ENCODE data around the gene MPST.

The MPST gene

GRCh38 chr22:37043209-37043827 is 23.8 kb downstream of the MPST start:
- H3K27ac ChIP-seq = no peak overlapping the region
- no peak for DNase-seq (ENCODE audit: low read depth, low spot score)

GRCh38 chr22:37043828-37044538 is 24.4 kb downstream of the MPST start:
- peak; percentile 34 for DNase-seq (ENCODE audit: low read depth, low spot score)
- peak overlapping the region; percentile 37 for H3K27ac ChIP-seq

DNA sequence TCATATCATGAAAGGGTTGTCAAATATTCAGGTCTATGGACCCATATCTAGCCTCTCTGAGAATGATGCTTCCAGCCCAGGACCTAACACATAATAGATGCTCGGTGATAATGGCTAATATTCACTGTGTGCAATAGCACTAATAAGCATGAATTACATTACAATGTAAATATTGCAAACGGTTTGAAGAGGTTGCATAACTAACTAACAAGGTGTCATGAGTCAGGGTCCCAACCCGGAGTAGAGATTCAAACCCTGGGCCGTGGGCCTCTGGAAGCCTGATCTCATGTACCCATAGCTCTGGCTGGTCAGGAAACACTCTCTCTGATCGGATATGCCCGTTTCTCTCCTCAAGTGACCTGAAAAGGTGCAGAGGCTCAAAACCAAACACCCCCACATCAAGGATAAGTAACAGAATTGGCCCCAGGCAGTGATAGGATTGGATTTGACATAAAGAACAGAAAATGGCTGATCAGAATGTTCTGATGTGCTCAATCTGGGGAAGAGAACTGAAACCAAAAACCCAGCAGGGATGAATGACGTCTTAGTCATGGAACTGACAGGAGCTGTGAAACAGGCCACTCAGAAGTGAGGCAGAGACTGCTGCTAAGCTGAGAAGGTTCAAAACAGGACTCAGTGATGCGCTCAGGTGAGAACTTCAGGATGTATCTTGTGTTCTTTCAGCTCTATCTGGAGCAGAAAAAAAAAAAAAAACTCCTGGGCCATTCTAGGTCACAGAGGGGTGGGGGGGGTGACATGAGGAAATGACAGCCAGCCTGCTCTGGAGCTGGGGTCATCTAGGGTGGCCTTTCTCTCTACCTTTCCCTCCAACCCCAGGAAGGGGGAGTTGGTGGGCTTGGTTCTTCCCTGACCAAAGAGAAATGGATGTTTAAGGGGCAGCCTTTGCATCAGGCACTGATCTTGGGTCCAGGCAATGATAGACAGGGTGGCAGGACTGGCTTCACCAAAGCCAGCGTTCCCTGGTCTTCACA is 25.4 kb downstream of the MPST start:
- peak overlapping the region; percentile 37 for H3K27ac ChIP-seq
- DNase-seq (ENCODE audit: low read depth, low spot score) = peak; percentile 14

DNA sequence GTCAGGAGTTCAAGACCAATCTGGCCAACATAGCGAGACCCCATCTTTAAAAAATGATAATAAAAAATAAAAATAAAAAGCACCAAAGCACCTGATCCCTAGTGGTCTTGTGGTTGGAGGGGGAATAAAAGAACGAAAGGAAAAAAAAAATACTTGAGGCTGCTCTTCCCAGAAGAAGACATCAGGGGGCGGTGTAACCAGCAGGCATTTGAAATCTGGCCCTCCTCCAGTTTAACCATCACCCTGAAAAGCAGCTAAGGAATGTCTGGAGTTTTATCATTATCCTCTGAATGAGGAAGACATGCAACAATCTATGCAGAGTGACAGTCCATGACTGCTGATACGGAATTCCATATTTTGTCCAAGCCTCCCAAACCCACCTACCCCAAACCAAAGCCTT is 26.4 kb downstream of the MPST start:
- H3K27ac ChIP-seq = no peak overlapping the region
- DNase-seq (ENCODE audit: low read depth, low spot score) = no peak

DNA sequence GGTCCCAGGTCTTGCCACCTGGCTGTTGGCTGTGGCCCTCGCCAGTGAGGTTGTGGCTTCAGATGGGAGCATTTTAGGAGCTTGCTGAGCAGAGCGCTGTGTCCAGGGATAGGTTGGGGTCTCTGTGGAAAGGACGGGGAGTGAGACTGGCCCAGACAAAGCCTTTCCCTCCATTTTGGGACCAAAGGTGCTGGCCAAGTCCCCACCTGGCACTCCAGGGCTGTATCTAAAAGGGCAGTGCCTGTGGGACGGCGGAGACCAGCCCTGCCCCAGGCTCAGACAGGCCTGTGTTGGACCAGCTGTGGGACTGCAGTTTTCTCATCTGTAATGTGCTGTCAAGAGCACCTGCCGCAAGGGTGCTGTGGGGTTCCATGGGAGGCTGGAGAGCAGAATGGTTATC is 27.0 kb downstream of the MPST start:
- DNase-seq (ENCODE audit: low read depth, low spot score) = no peak
- H3K27ac ChIP-seq = no peak overlapping the region

- no peak overlapping the region for H3K27ac ChIP-seq
- no peak for DNase-seq (ENCODE audit: low read depth, low spot score)
These were observed 27.5 kb downstream of the MPST start for GRCh38 chr22:37047006-37047405.

- no peak for DNase-seq (ENCODE audit: low read depth, low spot score)
- no peak overlapping the region for H3K27ac ChIP-seq
These were observed 28.6 kb downstream of the MPST start for GRCh38 chr22:37048133-37048532.

GRCh38 chr22:37049224-37049623 is 29.7 kb downstream of the MPST start:
- no peak for DNase-seq (ENCODE audit: low read depth, low spot score)

DNA sequence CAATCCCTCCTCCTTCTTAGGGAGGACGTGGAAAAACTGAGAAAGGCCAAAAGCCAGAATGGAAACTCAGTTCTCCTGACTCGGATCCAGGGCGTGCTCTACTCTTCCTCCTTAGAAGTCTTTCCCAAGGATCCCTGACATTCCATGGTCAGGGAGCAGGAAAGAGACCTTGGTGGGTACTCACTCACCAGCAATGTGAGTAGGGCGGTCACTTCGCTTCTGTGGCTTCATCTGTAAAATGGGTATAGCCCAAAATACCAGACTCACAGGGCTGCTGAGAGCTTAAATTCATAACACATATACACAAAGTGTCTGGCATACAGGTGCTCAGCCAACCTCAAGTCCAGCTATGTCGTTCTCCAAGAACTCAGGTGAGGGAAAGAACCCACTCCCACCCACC is 31.4 kb downstream of the MPST start:
- no peak overlapping the region for H3K27ac ChIP-seq
- DNase-seq (ENCODE audit: low read depth, low spot score) = no peak

More at GRCh38 chr22:37049224-37049623, 29.7 kb downstream of the MPST start:
- H3K27ac ChIP-seq = no peak overlapping the region

GRCh38 chr22:37051391-37052385 is 32.1 kb downstream of the MPST start, which contains the start of gene KCTD17:
Gene KCTD17, plus strand, starts transcription at chr22:37051742. Its CDS starts 19 bp downstream, at chr22:37051761.
- no peak for DNase-seq (ENCODE audit: low read depth, low spot score)
- no peak within 1 kb of the TSS for H3K27ac ChIP-seq

DNA sequence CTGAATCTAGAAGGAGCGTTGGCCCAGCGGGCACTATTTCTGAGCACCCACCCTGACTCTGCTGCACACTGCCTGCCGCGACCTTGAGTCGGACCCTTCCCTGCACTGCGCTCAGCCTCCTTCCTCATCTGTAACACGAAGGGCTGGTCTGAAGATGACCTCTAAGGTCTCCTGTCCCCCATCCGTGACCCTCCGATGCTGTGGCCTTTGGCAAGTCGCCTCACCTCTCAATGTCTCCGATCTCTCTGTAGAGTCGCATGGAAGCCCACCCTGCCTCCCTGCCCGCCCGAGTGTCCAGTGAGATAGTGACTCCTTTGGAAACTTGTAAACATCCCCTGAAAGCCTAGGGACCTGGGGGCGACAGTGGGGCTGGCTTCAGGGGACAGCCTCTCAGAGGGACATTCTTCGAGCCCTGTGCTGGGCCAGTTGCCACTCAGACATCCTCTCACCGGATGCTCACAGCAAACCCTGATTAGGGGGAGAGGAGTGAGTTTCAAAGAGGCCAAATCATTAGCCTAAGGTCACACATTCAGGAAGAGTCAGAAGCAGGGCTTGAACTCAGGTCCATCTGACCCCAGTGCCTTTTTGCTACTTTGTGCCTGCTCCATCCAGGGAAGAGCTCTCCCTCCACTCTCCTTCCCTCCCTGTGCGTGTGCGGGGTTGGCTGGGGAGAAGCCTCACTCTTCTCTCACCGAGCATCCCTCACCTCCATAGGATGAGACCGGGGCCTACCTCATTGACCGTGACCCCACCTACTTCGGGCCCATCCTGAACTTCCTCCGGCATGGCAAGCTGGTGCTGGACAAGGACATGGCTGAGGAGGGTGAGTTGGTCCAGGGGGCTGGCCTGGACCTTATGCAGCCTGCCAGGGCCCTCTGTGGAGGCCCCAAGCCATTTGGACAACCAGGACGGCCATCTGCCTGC is 33.1 kb downstream of the MPST start:
- H3K27ac ChIP-seq = no peak overlapping the region
- DNase-seq (ENCODE audit: low read depth, low spot score) = no peak

DNA sequence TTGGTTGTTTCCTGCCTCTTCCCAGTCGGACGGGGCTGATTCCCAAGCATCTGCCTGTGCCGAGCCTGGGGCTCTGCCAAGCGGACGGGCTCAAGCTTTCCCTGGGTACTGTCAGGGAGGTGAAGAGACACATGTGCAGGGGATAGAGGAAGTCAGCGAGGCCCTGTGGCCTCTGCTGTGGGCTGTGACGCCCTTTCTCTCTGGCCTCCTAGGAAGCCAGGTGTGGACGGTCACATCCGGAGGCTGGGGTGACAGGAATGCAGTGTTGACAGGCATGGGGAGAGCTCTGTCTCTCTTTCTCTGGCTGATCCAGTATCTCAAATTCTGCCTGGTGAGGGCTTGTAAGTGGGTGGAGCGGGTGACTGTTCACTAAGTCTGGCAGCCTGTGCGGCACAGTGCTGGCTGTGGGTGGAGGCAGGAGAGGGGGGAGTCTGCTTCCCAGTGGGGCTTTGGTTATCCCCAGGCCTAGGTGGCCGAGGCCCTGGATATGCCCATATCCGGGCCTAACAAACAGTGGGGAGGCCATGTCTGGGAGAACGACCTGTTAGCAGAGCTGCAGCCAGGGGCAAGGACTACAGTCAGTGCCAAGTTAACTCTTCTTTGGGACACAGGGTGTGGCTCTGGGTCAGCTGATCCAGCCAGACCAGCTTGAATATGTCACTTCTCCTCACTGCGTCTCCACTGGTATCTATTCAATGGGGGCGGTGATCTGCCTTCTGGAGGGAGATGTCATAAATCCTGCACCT is 33.9 kb downstream of the MPST start:
- DNase-seq (ENCODE audit: low read depth, low spot score) = no peak
- H3K27ac ChIP-seq = no peak overlapping the region

DNA sequence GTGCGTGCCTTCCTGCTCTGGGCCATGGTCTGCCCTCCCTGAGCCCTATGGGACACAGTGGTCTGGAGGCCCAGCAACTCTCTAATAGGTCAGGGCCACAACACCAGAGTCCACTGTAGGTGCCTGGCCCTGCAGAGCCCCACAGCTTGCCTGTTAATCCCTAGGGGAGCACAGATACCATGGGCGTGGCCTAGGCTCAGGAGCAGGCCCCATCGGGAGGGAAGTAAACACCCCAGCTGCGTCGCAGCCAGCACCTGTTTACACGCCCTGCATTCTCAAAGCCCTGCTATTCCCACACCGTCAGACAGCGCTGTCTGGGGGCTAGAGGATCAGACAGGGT is 34.5 kb downstream of the MPST start:
- no peak overlapping the region for H3K27ac ChIP-seq
- no peak for DNase-seq (ENCODE audit: low read depth, low spot score)

GRCh38 chr22:37054600-37055365 is 35.2 kb downstream of the MPST start:
- no peak for DNase-seq (ENCODE audit: low read depth, low spot score)
- no peak overlapping the region for H3K27ac ChIP-seq

- H3K27ac ChIP-seq = no peak overlapping the region
- no peak for DNase-seq (ENCODE audit: low read depth, low spot score)
These were observed 36.7 kb downstream of the MPST start for GRCh38 chr22:37056246-37056645.

DNA sequence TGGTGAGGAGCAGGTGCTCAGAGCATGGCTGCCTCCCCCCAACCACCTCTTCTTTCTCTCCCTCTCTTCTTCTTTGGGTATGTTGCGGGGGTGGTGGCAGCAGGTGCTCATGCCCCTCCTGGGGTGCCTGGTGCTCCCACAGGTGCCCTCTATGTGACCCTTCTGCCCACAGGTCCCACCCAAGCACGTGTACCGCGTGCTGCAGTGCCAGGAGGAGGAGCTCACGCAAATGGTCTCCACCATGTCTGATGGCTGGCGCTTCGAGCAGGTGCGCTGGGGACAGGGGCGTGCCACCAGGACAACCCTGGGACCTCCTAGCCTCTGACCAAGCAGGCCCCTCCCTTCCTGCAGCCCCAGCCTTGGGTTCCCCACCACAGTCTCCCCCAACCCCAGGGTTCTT is 37.7 kb downstream of the MPST start:
- DNase-seq (ENCODE audit: low read depth, low spot score) = no peak
- H3K27ac ChIP-seq = no peak overlapping the region

DNA sequence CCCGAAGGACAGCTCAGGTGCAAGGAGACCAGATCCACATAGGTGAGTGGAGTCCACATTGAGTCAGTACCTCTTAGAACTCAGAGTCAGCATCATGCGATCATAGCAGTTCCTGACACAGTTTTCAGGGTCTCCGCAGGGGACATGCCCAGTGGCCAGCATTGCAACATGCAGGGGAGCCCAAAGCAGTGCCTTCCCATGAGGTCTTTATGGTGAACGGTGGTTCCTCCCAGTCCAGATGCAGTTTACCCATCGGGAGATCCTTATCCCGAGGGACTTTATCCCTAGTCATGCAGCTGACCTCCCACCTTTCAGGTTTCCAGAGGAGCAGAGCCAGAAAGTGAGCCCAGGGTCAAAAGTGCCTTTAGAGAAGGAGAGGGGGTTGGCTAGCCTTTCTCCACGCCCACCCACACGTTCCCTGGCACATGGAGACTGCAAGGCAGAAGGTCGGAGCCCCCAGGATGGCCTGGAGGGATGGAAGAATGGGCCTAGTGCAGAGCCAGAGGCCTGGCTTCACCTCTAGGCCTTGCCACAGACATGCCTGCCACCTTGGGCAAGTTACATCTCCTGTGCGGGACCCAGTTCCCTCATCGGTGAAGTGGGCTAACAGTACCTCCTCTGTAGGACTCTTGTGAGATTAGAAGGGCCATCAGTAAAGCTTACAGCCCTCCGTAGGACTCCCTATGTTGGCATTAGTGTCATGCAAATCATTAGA is 38.4 kb downstream of the MPST start:
- no peak for DNase-seq (ENCODE audit: low read depth, low spot score)
- no peak overlapping the region for H3K27ac ChIP-seq

Measured in epithelial cell of prostate (primary cell).